Measurements from ENCODE around the gene ZFX. TPM values are rescaled to one million over a fixed set of nuclear protein-coding genes. Genes with fewer than 3 reads are reported as not detected.

The ZFX gene
- total and polyA plus RNA-seq, 4 experiments from 2014 or later: 33.7 to 72.2 (median 56.6) TPM

DNA sequence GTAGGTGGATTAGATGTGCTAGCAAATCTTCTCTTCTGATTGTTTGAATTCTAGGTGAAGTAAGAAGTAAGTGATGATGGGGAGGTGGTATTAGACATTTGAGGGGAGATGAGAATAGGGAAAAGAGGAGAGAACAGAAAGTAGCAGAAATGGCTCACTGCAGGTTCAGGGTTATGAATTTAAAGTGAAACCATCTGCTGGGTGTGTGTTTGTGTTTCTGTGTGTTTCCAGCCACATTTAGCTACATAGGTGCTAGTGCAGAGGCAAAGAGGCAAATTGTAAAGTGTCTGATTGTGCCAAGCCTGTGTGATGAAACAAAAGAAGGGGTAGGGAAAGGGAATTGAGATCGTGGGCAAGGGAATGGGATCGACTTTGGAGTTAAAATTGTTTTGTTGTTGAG lies 50.6 kb downstream of the ZFX start:
- peaks cover 29% of the 10 kb centered on the region for H3K4me1 ChIP-seq (ENCODE audit: insufficient read depth, low read length)
- intact Hi-C loops (cut with micrococcal nuclease): loop anchor here (5.0 kb wide), 1 partner anchor 33 kb away; no protein-coding TSS in a partner anchor
- H3K9me3 Mint-ChIP-seq: no peaks in the 10 kb centered on the region
- H3K4me1 Mint-ChIP-seq: peaks cover 46 to 86% (median 64%) of the 10 kb centered on the region in 4 donors
- H3K27me3 ChIP-seq (ENCODE audit: insufficient read depth, low read length): no peaks in the 10 kb centered on the region
- H3K27ac Mint-ChIP-seq: peak overlapping the region; percentile 9 to 91 (median 51)
- ChIA-PET CTCF (ENCODE audit: partially characterized antibody) (no interaction called here), POLR2A (ENCODE audit: partially characterized antibody) (no interaction called here)
- no peaks in the 10 kb centered on the region for H3K9me3 ChIP-seq (ENCODE audit: control insufficient read depth in 1 of 2, low read length in 2 of 2)
- H3K27me3 Mint-ChIP-seq: no peaks in the 10 kb centered on the region
- DNase-seq: no peak
- no peak overlapping the region for H3K27ac ChIP-seq (ENCODE audit: low read depth, low read length)
- H3K4me3 Mint-ChIP-seq: peak overlapping the region in 6 of 8 donors; percentile 4 to 47 (median 8)
- peaks cover 24 to 25% of the 10 kb centered on the region in 2 donors for H3K36me3 Mint-ChIP-seq
- no peak overlapping the region for H3K4me3 ChIP-seq (ENCODE audit: low read length in 2 of 2)
- no peaks in the 10 kb centered on the region for H3K36me3 ChIP-seq (ENCODE audit: insufficient read depth, low read length)

DNA sequence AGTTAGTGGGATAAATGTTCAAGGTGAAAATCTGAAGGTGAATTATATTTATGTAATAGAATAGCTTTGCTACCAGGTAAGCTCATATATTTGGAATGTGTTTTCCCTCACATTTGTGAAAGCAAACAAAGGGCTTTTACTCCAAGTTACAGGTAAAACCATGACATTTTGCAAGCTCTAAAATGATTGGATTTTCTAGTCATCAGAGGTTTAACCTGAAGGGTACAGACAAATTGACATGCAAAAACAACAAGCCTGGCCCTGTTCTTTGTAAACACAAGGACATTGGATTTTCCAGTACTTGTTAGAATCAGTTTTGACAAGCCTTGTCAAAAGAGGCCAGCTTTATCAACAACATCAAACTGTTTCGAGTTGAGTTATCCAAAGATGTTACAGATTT lies 51.7 kb downstream of the ZFX start:
- Mint-ChIP-seq H3K4me1 (peaks cover 45 to 79% (median 63%) of the 10 kb centered on the region in 4 donors), H3K27ac (peak overlapping the region in 2 of 7 donors; percentile 13 to 51), H3K36me3 (peaks cover 19 to 22% of the 10 kb centered on the region in 2 donors), H3K27me3 (no peaks in the 10 kb centered on the region), H3K4me3 (no peak overlapping the region), H3K9me3 (no peaks in the 10 kb centered on the region)
- Histone ChIP-seq H3K27ac (ENCODE audit: low read depth, low read length) (no peak overlapping the region), H3K4me3 (ENCODE audit: low read length in 2 of 2) (no peak overlapping the region), H3K4me1 (ENCODE audit: insufficient read depth, low read length) (peaks cover 29% of the 10 kb centered on the region), H3K27me3 (ENCODE audit: insufficient read depth, low read length) (no peaks in the 10 kb centered on the region), H3K36me3 (ENCODE audit: insufficient read depth, low read length) (no peaks in the 10 kb centered on the region), H3K9me3 (ENCODE audit: control insufficient read depth in 1 of 2, low read length in 2 of 2) (no peaks in the 10 kb centered on the region)
- CTCF ChIA-PET (ENCODE audit: partially characterized antibody): interaction anchor here (0.9 kb wide), 1 partner anchor 119 kb away, joined by 3 read pairs; no protein-coding TSS in a partner anchor
- intact Hi-C loops (cut with micrococcal nuclease): loop anchor here (5.0 kb wide), 1 partner anchor 34 kb away; no protein-coding TSS in a partner anchor
- no peak for DNase-seq
- POLR2A ChIA-PET (ENCODE audit: partially characterized antibody): no interaction called here

DNA sequence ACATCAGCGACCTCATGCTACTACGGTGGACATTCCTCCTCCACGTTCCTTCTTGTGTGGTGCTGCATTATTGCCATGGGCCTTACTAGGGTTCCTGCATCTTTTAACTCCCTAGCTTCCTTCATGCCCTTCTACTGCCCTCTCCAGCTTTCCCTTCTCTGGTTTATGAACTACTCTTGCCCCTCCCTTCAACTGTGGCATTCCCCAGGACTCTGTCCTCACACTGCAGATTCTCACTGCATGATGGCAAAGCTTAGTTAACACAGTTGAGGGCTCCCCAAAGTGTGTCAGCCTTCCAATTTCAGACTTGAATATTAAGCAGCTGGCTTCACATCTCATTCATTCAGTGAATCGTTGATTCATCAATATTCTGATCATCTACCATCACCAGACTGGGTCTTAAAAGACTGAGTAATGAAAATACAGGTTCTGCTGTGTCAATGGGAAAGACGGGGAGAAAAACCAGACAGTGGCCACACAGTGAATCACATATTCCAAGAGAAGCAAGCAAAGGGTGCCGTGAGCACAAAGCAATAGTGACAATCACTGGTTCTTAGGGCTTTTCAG lies 53.0 kb downstream of the ZFX start:
- H3K4me3 ChIP-seq (ENCODE audit: low read length in 2 of 2): no peak overlapping the region
- Mint-ChIP-seq H3K27me3 (no peaks in the 10 kb centered on the region), H3K9me3 (no peaks in the 10 kb centered on the region), H3K27ac (peak overlapping the region; percentile 3 to 76 (median 58)), H3K4me3 (peak overlapping the region in 2 of 8 donors; percentile 49 to 57), H3K36me3 (peaks cover 16 to 24% of the 10 kb centered on the region in 2 donors), H3K4me1 (peaks cover 42 to 65% (median 56%) of the 10 kb centered on the region in 4 donors)
- no peak for DNase-seq
- H3K27ac ChIP-seq (ENCODE audit: low read depth, low read length): no peak overlapping the region
- H3K27me3 ChIP-seq (ENCODE audit: insufficient read depth, low read length): no peaks in the 10 kb centered on the region
- ChIA-PET CTCF (ENCODE audit: partially characterized antibody) (interaction anchor here (1.2 kb wide), 1 partner anchor 40 kb away, joined by 3 read pairs; no protein-coding TSS in a partner anchor), POLR2A (ENCODE audit: partially characterized antibody) (interaction anchor here (1.6 kb wide), 1 partner anchor 9 kb away, joined by 4 read pairs; no protein-coding TSS in a partner anchor)
- peaks cover 22% of the 10 kb centered on the region for H3K4me1 ChIP-seq (ENCODE audit: insufficient read depth, low read length)
- no peaks in the 10 kb centered on the region for H3K36me3 ChIP-seq (ENCODE audit: insufficient read depth, low read length)
- no peaks in the 10 kb centered on the region for H3K9me3 ChIP-seq (ENCODE audit: control insufficient read depth in 1 of 2, low read length in 2 of 2)
- intact Hi-C loops (cut with micrococcal nuclease): loop anchor here (5.0 kb wide), 1 partner anchor 35 kb away; no protein-coding TSS in a partner anchor

DNA sequence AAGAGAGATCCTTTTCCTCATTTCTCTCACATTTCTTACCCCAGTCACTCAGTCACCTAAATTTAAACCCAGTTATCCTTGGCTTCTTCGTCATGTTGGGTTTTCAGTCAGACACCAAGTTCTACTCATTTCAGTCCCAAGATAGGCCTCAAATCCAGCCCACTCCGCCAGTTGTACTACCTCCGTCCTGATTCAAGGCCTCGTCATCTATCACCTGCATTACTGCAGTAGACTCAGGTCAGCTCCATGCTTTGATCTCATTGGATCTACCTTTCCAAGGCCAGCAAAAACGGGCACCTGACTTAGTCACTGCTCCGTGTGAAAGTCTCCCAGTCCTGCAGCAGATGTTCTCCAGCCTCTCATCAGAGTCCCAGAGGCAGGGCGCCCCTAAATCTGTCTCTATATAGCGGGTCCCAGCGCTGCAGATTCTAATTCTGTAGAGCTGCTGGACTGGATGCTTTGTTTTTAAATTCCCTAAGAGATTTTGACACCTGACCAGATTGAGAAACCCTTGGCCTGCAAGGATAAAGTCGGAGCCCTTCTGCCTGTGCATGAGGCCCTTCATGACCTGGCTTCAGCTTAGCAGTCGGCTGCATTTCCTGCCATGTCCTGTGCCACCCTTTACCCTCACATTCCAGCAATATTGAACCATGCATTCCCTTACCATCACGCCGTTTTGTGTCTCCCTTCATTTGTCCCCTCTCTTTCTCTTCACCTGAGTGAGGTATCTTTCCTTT lies 53.7 kb downstream of the ZFX start:
- Mint-ChIP-seq H3K36me3 (peaks cover 21 to 29% of the 10 kb centered on the region in 2 donors), H3K27me3 (no peaks in the 10 kb centered on the region), H3K9me3 (no peaks in the 10 kb centered on the region), H3K27ac (peak overlapping the region; percentile 48 to 76 (median 66)), H3K4me3 (peak overlapping the region in 5 of 8 donors; percentile 1 to 49 (median 26)), H3K4me1 (peaks cover 43 to 62% (median 53%) of the 10 kb centered on the region in 4 donors)
- H3K4me3 ChIP-seq (ENCODE audit: low read length in 2 of 2): no peak overlapping the region
- peaks cover 22% of the 10 kb centered on the region for H3K4me1 ChIP-seq (ENCODE audit: insufficient read depth, low read length)
- H3K27ac ChIP-seq (ENCODE audit: low read depth, low read length): no peak overlapping the region
- POLR2A ChIA-PET (ENCODE audit: partially characterized antibody): interaction anchor here (1.6 kb wide), 1 partner anchor 10 kb away, joined by 4 read pairs; no protein-coding TSS in a partner anchor
- no peak for DNase-seq
- H3K9me3 ChIP-seq (ENCODE audit: control insufficient read depth in 1 of 2, low read length in 2 of 2): no peaks in the 10 kb centered on the region
- intact Hi-C loops (cut with micrococcal nuclease): loop anchor here (5.0 kb wide), 1 partner anchor 36 kb away; no protein-coding TSS in a partner anchor
- CTCF ChIA-PET (ENCODE audit: partially characterized antibody): interaction anchor here (1.2 kb wide), 1 partner anchor 39 kb away, joined by 3 read pairs; no protein-coding TSS in a partner anchor
- no peaks in the 10 kb centered on the region for H3K27me3 ChIP-seq (ENCODE audit: insufficient read depth, low read length)
- H3K36me3 ChIP-seq (ENCODE audit: insufficient read depth, low read length): peaks cover 1% of the 10 kb centered on the region

DNA sequence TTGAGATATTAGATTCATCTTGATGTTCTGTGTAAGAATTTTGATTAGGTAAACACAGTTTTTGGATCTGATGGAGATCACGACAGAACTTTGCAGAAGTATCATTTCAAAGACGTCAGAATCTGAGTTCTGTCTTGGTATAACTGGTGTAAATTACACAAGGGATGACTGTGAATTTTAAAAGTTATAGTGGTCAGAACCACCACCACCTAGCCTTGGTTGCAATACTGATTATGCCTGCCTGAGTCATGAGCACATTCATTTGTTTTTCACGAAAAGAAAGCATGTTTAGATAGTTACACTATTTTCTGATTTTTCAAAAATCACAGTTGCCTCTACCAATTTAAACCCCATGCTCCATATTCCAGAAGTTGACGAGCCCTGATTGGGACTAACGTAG lies 54.8 kb downstream of the ZFX start:
- Histone ChIP-seq H3K4me1 (ENCODE audit: insufficient read depth, low read length) (peaks cover 16% of the 10 kb centered on the region), H3K9me3 (ENCODE audit: control insufficient read depth in 1 of 2, low read length in 2 of 2) (no peaks in the 10 kb centered on the region), H3K27me3 (ENCODE audit: insufficient read depth, low read length) (no peaks in the 10 kb centered on the region), H3K36me3 (ENCODE audit: insufficient read depth, low read length) (peaks cover 3% of the 10 kb centered on the region), H3K4me3 (ENCODE audit: low read length in 2 of 2) (no peak overlapping the region), H3K27ac (ENCODE audit: low read depth, low read length) (no peak overlapping the region)
- POLR2A ChIA-PET (ENCODE audit: partially characterized antibody): no interaction called here
- DNase-seq: no peak
- H3K27me3 Mint-ChIP-seq: no peaks in the 10 kb centered on the region
- no peak overlapping the region for H3K4me3 Mint-ChIP-seq
- H3K9me3 Mint-ChIP-seq: no peaks in the 10 kb centered on the region
- H3K4me1 Mint-ChIP-seq: peaks cover 36 to 52% (median 44%) of the 10 kb centered on the region in 4 donors
- peak overlapping the region in 2 of 7 donors; percentile 19 to 33 for H3K27ac Mint-ChIP-seq
- H3K36me3 Mint-ChIP-seq: peaks cover 19 to 26% of the 10 kb centered on the region in 2 donors
- intact Hi-C loops (cut with micrococcal nuclease): loop anchor here (5.0 kb wide), 1 partner anchor 37 kb away; no protein-coding TSS in a partner anchor
- CTCF ChIA-PET (ENCODE audit: partially characterized antibody): interaction anchor here (0.6 kb wide), 1 partner anchor 48 kb away, joined by 3 read pairs; no protein-coding TSS in a partner anchor

DNA sequence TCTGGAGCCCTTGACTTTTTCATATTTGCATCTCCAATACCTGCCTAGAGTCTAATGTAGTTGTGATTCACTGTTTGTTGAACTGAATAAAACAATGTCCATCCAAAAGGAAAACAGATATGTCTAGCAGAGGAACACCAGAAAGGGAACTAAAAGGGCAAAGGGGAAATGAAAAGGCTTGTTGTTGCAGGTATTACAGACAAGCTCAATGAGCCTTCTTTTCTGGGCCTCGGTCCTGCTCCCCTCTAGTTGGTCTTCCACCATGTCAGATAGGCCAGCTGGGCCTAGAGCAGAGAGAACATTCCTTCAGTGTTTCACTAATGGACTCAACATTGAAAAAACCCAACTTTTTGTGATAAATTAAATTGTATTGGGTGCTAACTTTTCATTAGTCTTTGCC lies 55.4 kb downstream of the ZFX start:
- ChIA-PET POLR2A (ENCODE audit: partially characterized antibody) (no interaction called here), CTCF (ENCODE audit: partially characterized antibody) (interaction anchor here (0.6 kb wide), 1 partner anchor 48 kb away, joined by 3 read pairs; no protein-coding TSS in a partner anchor)
- intact Hi-C loops (cut with micrococcal nuclease): loop anchor here (5.0 kb wide), 1 partner anchor 38 kb away; no protein-coding TSS in a partner anchor
- Histone ChIP-seq H3K4me3 (ENCODE audit: low read length in 2 of 2) (no peak overlapping the region), H3K36me3 (ENCODE audit: insufficient read depth, low read length) (peaks cover 3% of the 10 kb centered on the region), H3K27me3 (ENCODE audit: insufficient read depth, low read length) (no peaks in the 10 kb centered on the region), H3K27ac (ENCODE audit: low read depth, low read length) (no peak overlapping the region), H3K9me3 (ENCODE audit: control insufficient read depth in 1 of 2, low read length in 2 of 2) (no peaks in the 10 kb centered on the region), H3K4me1 (ENCODE audit: insufficient read depth, low read length) (peaks cover 12% of the 10 kb centered on the region)
- no peaks in the 10 kb centered on the region for H3K27me3 Mint-ChIP-seq
- no peak for DNase-seq
- H3K36me3 Mint-ChIP-seq: peaks cover 20 to 28% of the 10 kb centered on the region in 2 donors
- H3K4me1 Mint-ChIP-seq: peaks cover 33 to 47% (median 40%) of the 10 kb centered on the region in 4 donors
- peak overlapping the region in 5 of 7 donors; percentile 3 to 57 (median 44) for H3K27ac Mint-ChIP-seq
- no peaks in the 10 kb centered on the region for H3K9me3 Mint-ChIP-seq
- H3K4me3 Mint-ChIP-seq: no peak overlapping the region

DNA sequence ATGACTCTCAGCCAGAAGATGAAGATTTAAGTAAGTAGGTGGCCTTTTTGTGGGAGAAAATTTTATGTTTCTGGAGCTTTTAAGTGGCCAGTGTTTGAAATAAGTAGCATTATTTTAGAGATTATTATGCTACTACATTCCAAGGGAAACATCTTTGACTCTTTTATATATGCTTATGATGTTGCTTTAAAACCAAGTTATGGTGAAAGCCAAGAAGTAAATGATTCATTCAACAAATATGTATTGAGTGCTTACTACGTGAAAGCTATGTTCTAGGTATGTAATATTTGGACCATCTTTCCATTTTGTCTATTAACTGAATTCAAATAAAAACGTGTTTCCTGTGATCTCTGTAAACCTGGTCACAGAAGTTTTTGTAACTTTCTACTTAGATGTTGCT lies 58.3 kb downstream of the ZFX start:
- Histone ChIP-seq H3K27ac (ENCODE audit: low read depth, low read length) (no peak overlapping the region), H3K4me3 (ENCODE audit: low read length in 2 of 2) (no peak overlapping the region), H3K36me3 (ENCODE audit: insufficient read depth, low read length) (peaks cover 13% of the 10 kb centered on the region), H3K9me3 (ENCODE audit: control insufficient read depth in 1 of 2, low read length in 2 of 2) (no peaks in the 10 kb centered on the region), H3K27me3 (ENCODE audit: insufficient read depth, low read length) (no peaks in the 10 kb centered on the region), H3K4me1 (ENCODE audit: insufficient read depth, low read length) (no peaks in the 10 kb centered on the region)
- H3K36me3 Mint-ChIP-seq: peaks cover 38 to 39% of the 10 kb centered on the region in 2 donors
- ChIA-PET CTCF (ENCODE audit: partially characterized antibody) (no interaction called here), POLR2A (ENCODE audit: partially characterized antibody) (no interaction called here)
- no peaks in the 10 kb centered on the region for H3K9me3 Mint-ChIP-seq
- no peak for DNase-seq
- no peaks in the 10 kb centered on the region for H3K27me3 Mint-ChIP-seq
- no peak overlapping the region for H3K4me3 Mint-ChIP-seq
- intact Hi-C loops (cut with micrococcal nuclease): no loop called here
- H3K4me1 Mint-ChIP-seq: peaks cover 16 to 22% (median 18%) of the 10 kb centered on the region in 4 donors
- H3K27ac Mint-ChIP-seq: no peak overlapping the region

Data from CD4-positive, alpha-beta memory T cell (primary cell).